A549 (cell line): ENCODE results near the gene HES1.

Source experiments
- RAD21 ChIP-seq, 2 experiments: fragments of >200 bp in 1 of 2; sonication (Bioruptor Twin) in 1 of 2; formaldehyde crosslinking in 1 of 2; IDR thresholded peaks in 1 of 2; conservative IDR thresholded peaks in 1 of 2; 2 replicates in 1 of 2; 3 replicates in 1 of 2; pipeline ENCODE4 v1.6.1; 2012 to 2018; ENCODE audit warnings: inconsistent platforms in 1 of 2
- RFX5 ChIP-seq: fragments of 450-650 bp; IDR thresholded peaks from 2 replicates; pipeline ENCODE4 v1.7.1; 2014; ENCODE audit warnings: antibody characterized with exemption, mild to moderate bottlenecking, moderate library complexity

- no peak for TF ChIP-seq RFX5
- no peak for TF ChIP-seq RAD21 (conservative IDR thresholded peaks at IDR 0.05 in 1 of 2, IDR thresholded peaks at IDR 0.05 in 1 of 2)
These were observed 43.1 kb upstream of the HES1 start for GRCh38 chr3:194092881-194093301.
